HepG2 (cell line): Measurements from ENCODE around the gene JUND. TPM values are rescaled to one million over a fixed set of nuclear protein-coding genes. Genes with fewer than 3 reads are reported as not detected.

Experiments used
- CAMTA2 ChIP-seq: sonication (generic); formaldehyde crosslinking; IDR thresholded peaks from 2 replicates; pipeline ENCODE4 v1.4.0; 2020; ENCODE audit warnings: mild to moderate bottlenecking, missing genetic modification reagents, borderline replicate concordance
- DMAP1 ChIP-seq: IDR thresholded peaks from 2 replicates; pipeline ENCODE4 v1.6.1; 2016
- DMTF1 ChIP-seq: sonication (generic); formaldehyde crosslinking; IDR thresholded peaks from 2 replicates; pipeline ENCODE4 v1.4.0; 2020; ENCODE audit warnings: mild to moderate bottlenecking, missing genetic modification reagents
- GLMP ChIP-seq: sonication (generic); formaldehyde crosslinking; IDR thresholded peaks from 2 replicates; pipeline ENCODE4 v1.9.0; 2021; ENCODE audit warnings: missing genetic modification reagents, mild to moderate bottlenecking, borderline replicate concordance
- MAX ChIP-seq: IDR thresholded peaks from 2 replicates; pipeline ENCODE4 v1.6.1; 2012; ENCODE audit warnings: inconsistent platforms
- POGZ ChIP-seq: sonication (generic); formaldehyde crosslinking; IDR thresholded peaks from 2 replicates; pipeline ENCODE4 v1.4.0; 2020; ENCODE audit warnings: mild to moderate bottlenecking, missing genetic modification reagents
- TBX3 ChIP-seq: fragments of 450-650 bp; IDR thresholded peaks from 2 replicates; pipeline ENCODE4 v1.6.1; 2017; ENCODE audit warnings: antibody characterized with exemption, mild to moderate bottlenecking, inconsistent platforms, borderline replicate concordance
- TRAFD1 ChIP-seq: sonication (generic); formaldehyde crosslinking; IDR thresholded peaks from 2 replicates; pipeline ENCODE4 v1.5.1; 2020; ENCODE audit warnings: missing genetic modification reagents, mild to moderate bottlenecking, borderline replicate concordance
- UBTF ChIP-seq: sonication (generic); formaldehyde crosslinking; IDR thresholded peaks from 2 replicates; pipeline ENCODE4 v1.4.0; 2020; ENCODE audit warnings: mild to moderate bottlenecking, missing genetic modification reagents
- USF2 ChIP-seq, 2 experiments: sonication (generic) in 1 of 2; formaldehyde crosslinking in 1 of 2; IDR thresholded peaks; 2 replicates each; pipeline versions ENCODE4 v1.5.1 to v1.6.1; 2011 to 2020; ENCODE audit warnings: borderline replicate concordance in 1 of 2, low read depth in 1 of 2, low read length in 1 of 2, mild to moderate bottlenecking in 1 of 2, missing genetic modification reagents in 1 of 2, moderate library complexity in 1 of 2
- ZHX1 ChIP-seq: sonication (generic); formaldehyde crosslinking; IDR thresholded peaks from 2 replicates; pipeline ENCODE4 v1.8.1; 2022; ENCODE audit warnings: low read depth, mild to moderate bottlenecking, missing genetic modification reagents
- ZNF607 ChIP-seq: sonication (generic); formaldehyde crosslinking; IDR thresholded peaks from 2 replicates; pipeline ENCODE4 v1.5.1; 2020; ENCODE audit warnings: missing genetic modification reagents, mild to moderate bottlenecking, borderline replicate concordance
- ZNF644 ChIP-seq: IDR thresholded peaks from 2 replicates; pipeline ENCODE4 v1.6.1; 2016; ENCODE audit warnings: low read depth
- polyA plus RNA-seq, 8 experiments: library from polyadenylated mRNA; depleted of rRNA in 3 of 8; stranded (reverse) in 7 of 8; unstranded in 1 of 8; fragments of >200 nt; fragmentation: Illumina TruSeq in 4 of 8; extraction: Trizol in 4 of 8; gene quantifications; 2 replicates each; pipeline versions ENCODE4 v1.2.1 to v1.2.3, GENCODE V29; 2011 to 2016; ENCODE audit warnings: low read depth in 4 of 8, missing spikeins in 1 of 8, mixed read lengths in 1 of 8; ENCODE audit not compliant: insufficient read depth in 1 of 8
- total RNA-seq, 5 experiments: library from RNA; depleted of rRNA; stranded (reverse); fragments of >200 nt; fragmentation: Illumina TruSeq; extraction: Trizol; gene quantifications; 2 replicates each; pipeline ENCODE4 v1.2.3, GENCODE V29; 2016; ENCODE audit warnings: low read depth in 1 of 5

Gene JUND
- total and polyA plus RNA-seq, 2 of the 13 experiments (the other 11 are each of a cell fraction or from before 2014, with no cell fraction given) = 41.2 to 59.8 TPM

- TF ChIP-seq USF2 (IDR thresholded peaks at IDR 0.05; ENCODE audit: low read depth, low read length) = no peak
- no peak for TF ChIP-seq USF2 (CRISPR knock-in tag; IDR thresholded peaks at IDR 0.05; ENCODE audit: borderline replicate concordance)
- TF ChIP-seq TRAFD1 (CRISPR knock-in tag) = no peak
- TF ChIP-seq GLMP (CRISPR knock-in tag) = no peak
- peak; percentile 75 for TF ChIP-seq UBTF
- TF ChIP-seq CAMTA2 (CRISPR knock-in tag) = no peak
- no peak for TF ChIP-seq ZNF644 (CRISPR knock-in tag)
- no peak for TF ChIP-seq ZHX1
- no peak for TF ChIP-seq DMTF1 (CRISPR knock-in tag)
- TF ChIP-seq TBX3 = no peak
- peak; percentile 65 for TF ChIP-seq POGZ (CRISPR knock-in tag)
- no peak for TF ChIP-seq ZNF607 (CRISPR knock-in tag)
- peak; percentile 11; the same call in 1 of the 2 replicates for TF ChIP-seq MAX
- no peak for TF ChIP-seq DMAP1 (CRISPR knock-in tag)
These were observed 19.7 kb upstream of the JUND start (continued) for GRCh38 chr19:18300930-18301717.
